ENCODE results near the gene STYK1.
A peak's percentile ranks its signal among the peaks of the same experiment; 100 is the strongest.
"Not testable (repeated sequence)": the region's sequence is repeated elsewhere in the genome, so short reads cannot be mapped to it uniquely, and the experiment has no call there.

STYK1 gene

DNA sequence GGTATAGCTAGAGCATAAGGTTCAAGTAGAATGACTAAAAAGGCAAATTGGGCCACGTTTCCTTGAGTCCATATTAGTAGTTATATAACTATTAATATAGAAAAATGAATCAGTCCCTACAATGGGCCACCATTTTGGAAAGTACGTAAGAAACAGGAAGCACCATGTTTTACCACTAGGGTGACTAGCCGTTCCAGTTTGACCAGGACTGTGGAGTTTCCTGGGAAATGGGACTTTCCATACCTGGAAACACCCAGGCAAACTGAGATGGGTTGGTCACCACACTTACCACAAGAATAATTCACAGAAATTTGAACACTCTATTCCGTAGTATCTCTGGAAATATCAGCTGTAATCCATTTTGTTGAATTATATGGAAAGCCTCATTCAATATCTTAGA, 58.3 kb downstream of the STYK1 start:
- H3K4me3 ChIP-seq (ENCODE audit: low read depth, low read length) = no peak overlapping the region
- DNase-seq (ENCODE audit: low read depth) = no peak
- TF ChIP-seq, protein P1, sequence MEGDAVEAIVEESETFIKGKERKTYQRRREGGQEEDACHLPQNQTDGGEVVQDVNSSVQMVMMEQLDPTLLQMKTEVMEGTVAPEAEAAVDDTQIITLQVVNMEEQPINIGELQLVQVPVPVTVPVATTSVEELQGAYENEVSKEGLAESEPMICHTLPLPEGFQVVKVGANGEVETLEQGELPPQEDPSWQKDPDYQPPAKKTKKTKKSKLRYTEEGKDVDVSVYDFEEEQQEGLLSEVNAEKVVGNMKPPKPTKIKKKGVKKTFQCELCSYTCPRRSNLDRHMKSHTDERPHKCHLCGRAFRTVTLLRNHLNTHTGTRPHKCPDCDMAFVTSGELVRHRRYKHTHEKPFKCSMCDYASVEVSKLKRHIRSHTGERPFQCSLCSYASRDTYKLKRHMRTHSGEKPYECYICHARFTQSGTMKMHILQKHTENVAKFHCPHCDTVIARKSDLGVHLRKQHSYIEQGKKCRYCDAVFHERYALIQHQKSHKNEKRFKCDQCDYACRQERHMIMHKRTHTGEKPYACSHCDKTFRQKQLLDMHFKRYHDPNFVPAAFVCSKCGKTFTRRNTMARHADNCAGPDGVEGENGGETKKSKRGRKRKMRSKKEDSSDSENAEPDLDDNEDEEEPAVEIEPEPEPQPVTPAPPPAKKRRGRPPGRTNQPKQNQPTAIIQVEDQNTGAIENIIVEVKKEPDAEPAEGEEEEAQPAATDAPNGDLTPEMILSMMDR (conservative IDR thresholded peaks at IDR 0.05; ENCODE audit: low read depth, low read length) = no peak

GRCh38 chr12:10614056-10614370, 59.8 kb downstream of the STYK1 start:
- DNase-seq (ENCODE audit: low read depth) = peak; percentile 2
- TF ChIP-seq, protein P1 (conservative IDR thresholded peaks at IDR 0.05; ENCODE audit: low read depth, low read length) = no peak
- peak overlapping the region; percentile 78 for H3K4me3 ChIP-seq (ENCODE audit: low read depth, low read length)

- DNase-seq (ENCODE audit: low read depth) = peak; percentile 98
- H3K4me3 ChIP-seq (ENCODE audit: low read depth, low read length) = peak within 1 kb of the TSS; percentile 78
- TF ChIP-seq, protein P1 (conservative IDR thresholded peaks at IDR 0.05; ENCODE audit: low read depth, low read length) = no peak
Measured at GRCh38 chr12:10613349-10614055, 60.4 kb downstream of the STYK1 start, which contains the start of gene MAGOHB. TSS of gene MAGOHB (minus strand) at chr12:10613609. CDS start at chr12:10613532, 77 bp downstream.

GRCh38 chr12:10612984-10613348, 60.9 kb downstream of the STYK1 start:
- no peak for DNase-seq (ENCODE audit: low read depth)
- H3K4me3 ChIP-seq (ENCODE audit: low read depth, low read length) = peak overlapping the region; percentile 78
- TF ChIP-seq, protein P1 (conservative IDR thresholded peaks at IDR 0.05; ENCODE audit: low read depth, low read length) = no peak

GRCh38 chr12:10612110-10612509, 61.7 kb downstream of the STYK1 start:
- H3K4me3 ChIP-seq (ENCODE audit: low read depth, low read length) = no peak overlapping the region
- TF ChIP-seq, protein P1 (conservative IDR thresholded peaks at IDR 0.05; ENCODE audit: low read depth, low read length) = no peak
- DNase-seq (ENCODE audit: low read depth) = no peak

GRCh38 chr12:10611258-10611657, 62.6 kb downstream of the STYK1 start:
- not testable (repeated sequence) for DNase-seq (ENCODE audit: low read depth); H3K4me3 ChIP-seq (ENCODE audit: low read depth, low read length)

GRCh38 chr12:10610188-10610587, 63.7 kb downstream of the STYK1 start:
- no peak overlapping the region for H3K4me3 ChIP-seq (ENCODE audit: low read depth, low read length)
- TF ChIP-seq, protein P1 (conservative IDR thresholded peaks at IDR 0.05; ENCODE audit: low read depth, low read length) = no peak
- no peak for DNase-seq (ENCODE audit: low read depth)

Data from choroid plexus epithelial cell (primary cell).